ENCODE results near the gene LTC4S.

Gene LTC4S

DNA sequence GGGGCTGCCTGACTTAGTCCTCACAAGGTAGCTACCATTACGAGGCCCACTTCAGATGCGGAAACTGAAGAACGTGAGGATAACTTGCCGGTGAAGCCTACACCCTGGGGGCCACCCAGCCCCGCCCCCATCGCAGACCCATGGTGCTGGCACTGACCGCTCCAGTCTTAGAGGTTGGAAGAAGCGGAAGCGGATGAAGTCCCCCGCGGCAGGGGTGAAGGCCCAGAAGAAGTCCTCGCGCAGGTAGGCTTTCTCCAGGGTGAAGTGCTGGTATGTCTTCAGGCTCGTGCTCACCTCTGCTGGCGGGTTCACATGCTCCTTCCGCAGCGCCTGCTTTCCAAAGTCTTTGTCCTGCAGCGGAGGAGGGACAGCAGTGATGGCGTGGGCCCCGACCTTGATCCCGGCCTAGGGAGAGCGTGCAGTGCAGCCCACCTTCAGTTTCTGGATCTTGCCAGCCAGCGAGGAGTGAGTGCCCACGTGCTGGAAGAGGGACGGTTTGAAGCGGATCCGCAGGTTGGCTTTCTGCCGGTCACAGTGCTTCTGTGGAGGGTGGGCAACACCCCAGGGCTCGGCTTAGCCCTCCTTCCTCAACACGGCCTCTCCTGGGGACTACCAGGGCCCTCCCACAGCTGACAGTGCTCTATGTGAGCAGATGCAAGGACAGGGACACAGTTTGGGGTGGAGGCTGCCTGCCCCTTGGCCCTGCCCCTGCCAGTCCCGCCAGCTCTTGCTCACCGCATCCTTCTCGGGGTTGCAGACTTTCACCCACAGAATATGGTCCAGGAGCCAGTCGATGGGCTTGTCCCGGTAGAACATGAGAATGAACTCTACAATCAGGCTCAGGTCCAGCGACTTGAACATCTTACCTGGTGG is 5.2 kb downstream of the LTC4S start:
- H4K20me1 ChIP-seq (ENCODE audit: insufficient read depth, low read length) = peaks cover 18% of the 10 kb centered on the region
- peaks cover 46% of the 10 kb centered on the region for H3K36me3 ChIP-seq (ENCODE audit: insufficient read depth, low read length)
- no peak overlapping the region for H3K9ac ChIP-seq (ENCODE audit: low read depth, low read length)
- DNase-seq (no peak), ATAC-seq (ENCODE audit: insufficient read depth, low read depth) (no peak)
- TF ChIP-seq, protein P1, sequence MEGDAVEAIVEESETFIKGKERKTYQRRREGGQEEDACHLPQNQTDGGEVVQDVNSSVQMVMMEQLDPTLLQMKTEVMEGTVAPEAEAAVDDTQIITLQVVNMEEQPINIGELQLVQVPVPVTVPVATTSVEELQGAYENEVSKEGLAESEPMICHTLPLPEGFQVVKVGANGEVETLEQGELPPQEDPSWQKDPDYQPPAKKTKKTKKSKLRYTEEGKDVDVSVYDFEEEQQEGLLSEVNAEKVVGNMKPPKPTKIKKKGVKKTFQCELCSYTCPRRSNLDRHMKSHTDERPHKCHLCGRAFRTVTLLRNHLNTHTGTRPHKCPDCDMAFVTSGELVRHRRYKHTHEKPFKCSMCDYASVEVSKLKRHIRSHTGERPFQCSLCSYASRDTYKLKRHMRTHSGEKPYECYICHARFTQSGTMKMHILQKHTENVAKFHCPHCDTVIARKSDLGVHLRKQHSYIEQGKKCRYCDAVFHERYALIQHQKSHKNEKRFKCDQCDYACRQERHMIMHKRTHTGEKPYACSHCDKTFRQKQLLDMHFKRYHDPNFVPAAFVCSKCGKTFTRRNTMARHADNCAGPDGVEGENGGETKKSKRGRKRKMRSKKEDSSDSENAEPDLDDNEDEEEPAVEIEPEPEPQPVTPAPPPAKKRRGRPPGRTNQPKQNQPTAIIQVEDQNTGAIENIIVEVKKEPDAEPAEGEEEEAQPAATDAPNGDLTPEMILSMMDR (IDR thresholded peaks at IDR 0.05; ENCODE audit: borderline replicate concordance, extremely low read depth, low read length, poor library complexity, severe bottlenecking) = no peak
- no peak for TF ChIP-seq EZH2 (IDR thresholded peaks at IDR 0.05; ENCODE audit: borderline replicate concordance, low read depth, low read length, severe bottlenecking)
- H3K79me2 ChIP-seq (ENCODE audit: insufficient read depth, low read length) = no peaks in the 10 kb centered on the region
- H3K27me3 ChIP-seq (ENCODE audit: insufficient read depth, low read length, poor library complexity) = no peaks in the 10 kb centered on the region
- no peak overlapping the region for H3K4me3 ChIP-seq (ENCODE audit: low read depth in 1 of 2, low read length in 2 of 2)
- H3K9me3 ChIP-seq (ENCODE audit: insufficient read depth, low read length, severe bottlenecking) = no peaks in the 10 kb centered on the region
- no peak overlapping the region for H3K27ac ChIP-seq (ENCODE audit: low read length)
- H3K4me2 ChIP-seq (ENCODE audit: insufficient read depth, low read length) = no peak overlapping the region
- H2AFZ ChIP-seq (ENCODE audit: low read depth, low read length) = no peak overlapping the region
- peaks cover 29% of the 10 kb centered on the region for H3K4me1 ChIP-seq (ENCODE audit: insufficient read depth, low read length)

DNA sequence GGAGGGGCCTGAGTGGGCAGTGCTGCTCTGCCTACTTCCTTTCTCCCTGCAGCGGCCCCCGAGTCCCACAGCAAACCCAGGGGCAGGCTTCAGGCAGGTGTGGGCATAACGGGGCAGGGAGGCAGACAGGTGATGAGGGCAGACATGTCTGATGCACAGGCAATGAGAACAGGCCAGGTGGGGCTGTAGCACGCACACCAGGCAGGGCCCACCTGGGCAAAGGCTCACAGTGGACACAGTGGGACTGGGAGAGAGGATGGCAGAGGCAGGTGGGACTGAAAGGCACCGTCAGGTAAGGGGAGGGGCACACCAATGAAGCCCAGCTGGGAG is 5.8 kb downstream of the LTC4S start:
- peaks cover 46% of the 10 kb centered on the region for H3K36me3 ChIP-seq (ENCODE audit: insufficient read depth, low read length)
- ATAC-seq (ENCODE audit: insufficient read depth, low read depth) (no peak), DNase-seq (no peak)
- no peak overlapping the region for H3K4me2 ChIP-seq (ENCODE audit: insufficient read depth, low read length)
- no peaks in the 10 kb centered on the region for H3K9me3 ChIP-seq (ENCODE audit: insufficient read depth, low read length, severe bottlenecking)
- H3K27ac ChIP-seq (ENCODE audit: low read length) = no peak overlapping the region
- H4K20me1 ChIP-seq (ENCODE audit: insufficient read depth, low read length) = peaks cover 18% of the 10 kb centered on the region
- H3K79me2 ChIP-seq (ENCODE audit: insufficient read depth, low read length) = no peaks in the 10 kb centered on the region
- H3K4me1 ChIP-seq (ENCODE audit: insufficient read depth, low read length) = peaks cover 32% of the 10 kb centered on the region
- no peak overlapping the region for H3K4me3 ChIP-seq (ENCODE audit: low read depth in 1 of 2, low read length in 2 of 2)
- TF ChIP-seq, protein P1 (IDR thresholded peaks at IDR 0.05; ENCODE audit: borderline replicate concordance, extremely low read depth, low read length, poor library complexity, severe bottlenecking) = no peak
- TF ChIP-seq EZH2 (IDR thresholded peaks at IDR 0.05; ENCODE audit: borderline replicate concordance, low read depth, low read length, severe bottlenecking) = no peak
- no peak overlapping the region for H2AFZ ChIP-seq (ENCODE audit: low read depth, low read length)
- no peaks in the 10 kb centered on the region for H3K27me3 ChIP-seq (ENCODE audit: insufficient read depth, low read length, poor library complexity)
- H3K9ac ChIP-seq (ENCODE audit: low read depth, low read length) = no peak overlapping the region

DNA sequence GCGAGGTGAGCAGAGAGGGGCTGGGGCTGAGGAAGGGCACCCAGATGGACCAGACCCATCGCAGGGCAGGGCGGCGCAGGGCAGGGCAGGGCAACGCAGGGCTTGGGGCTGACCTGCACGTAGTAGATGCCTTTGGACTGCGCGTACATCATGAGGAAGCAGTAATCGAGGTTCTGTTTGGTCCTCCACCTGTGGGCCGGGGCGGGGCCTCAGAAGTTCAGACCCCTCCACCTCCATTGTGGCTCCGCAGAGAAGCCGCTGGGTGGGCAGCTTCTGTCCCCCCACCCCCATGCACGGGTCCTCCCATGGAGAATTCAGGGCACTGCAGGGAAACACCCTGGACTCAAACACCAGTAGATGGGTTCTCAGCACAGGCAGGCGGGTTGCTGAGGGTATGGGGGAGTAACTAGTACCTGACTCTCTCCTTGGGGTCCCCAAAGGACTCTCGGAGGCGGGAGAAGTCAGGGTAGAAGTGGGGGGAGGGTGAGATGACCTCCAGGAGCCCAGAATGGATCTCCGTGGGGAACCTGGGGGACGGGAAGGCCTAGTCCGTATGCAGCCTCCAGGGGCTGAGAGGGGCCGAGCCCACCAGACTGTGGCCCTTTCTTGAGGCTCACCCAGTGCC is 6.4 kb downstream of the LTC4S start:
- no peak overlapping the region for H3K9ac ChIP-seq (ENCODE audit: low read depth, low read length)
- 0 out of 2 replicates have a peak, but pooled peaks cover 4% of the 10 kb centered on the region for H3K79me2 ChIP-seq (ENCODE audit: insufficient read depth, low read length)
- TF ChIP-seq, protein P1 (IDR thresholded peaks at IDR 0.05; ENCODE audit: borderline replicate concordance, extremely low read depth, low read length, poor library complexity, severe bottlenecking) = no peak
- TF ChIP-seq EZH2 (IDR thresholded peaks at IDR 0.05; ENCODE audit: borderline replicate concordance, low read depth, low read length, severe bottlenecking) = no peak
- H3K4me2 ChIP-seq (ENCODE audit: insufficient read depth, low read length) = no peak overlapping the region
- no peaks in the 10 kb centered on the region for H3K27me3 ChIP-seq (ENCODE audit: insufficient read depth, low read length, poor library complexity)
- ATAC-seq (ENCODE audit: insufficient read depth, low read depth) (no peak), DNase-seq (no peak)
- H3K4me3 ChIP-seq (ENCODE audit: low read depth in 1 of 2, low read length in 2 of 2) = no peak overlapping the region
- H4K20me1 ChIP-seq (ENCODE audit: insufficient read depth, low read length) = peaks cover 20% of the 10 kb centered on the region
- no peaks in the 10 kb centered on the region for H3K9me3 ChIP-seq (ENCODE audit: insufficient read depth, low read length, severe bottlenecking)
- H3K27ac ChIP-seq (ENCODE audit: low read length) = no peak overlapping the region
- H2AFZ ChIP-seq (ENCODE audit: low read depth, low read length) = no peak overlapping the region
- peaks cover 37% of the 10 kb centered on the region for H3K4me1 ChIP-seq (ENCODE audit: insufficient read depth, low read length)
- peaks cover 46% of the 10 kb centered on the region for H3K36me3 ChIP-seq (ENCODE audit: insufficient read depth, low read length)
